ENCODE results near the gene DCAF6.

DCAF6 gene

DNA sequence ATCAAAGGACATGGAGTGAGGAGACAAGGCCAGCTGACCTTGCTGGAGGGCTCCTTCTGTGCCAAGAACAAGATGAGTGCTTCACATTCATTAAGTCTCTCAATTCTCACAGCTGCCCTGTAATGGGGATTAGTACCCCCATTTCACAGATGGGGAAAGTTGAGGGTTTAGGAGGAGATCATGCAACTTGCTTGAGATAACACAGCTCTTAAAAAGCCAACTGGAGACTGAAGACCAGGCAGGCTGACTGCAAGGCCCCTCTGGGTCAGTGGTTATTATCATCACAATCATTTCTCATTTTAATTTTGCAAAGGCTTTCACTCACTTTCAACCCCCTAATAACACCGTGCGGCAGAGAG, 153.5 kb downstream of the DCAF6 start:
- DNase-seq (ENCODE audit: insufficient read length) (no peak), FAIRE-seq (no peak)
- no peak for TF ChIP-seq TAF1 (IDR thresholded peaks at IDR 0.05; ENCODE audit: borderline replicate concordance, low read depth, low read length)
- TF ChIP-seq POLR2AphosphoS5 (IDR thresholded peaks at IDR 0.05; ENCODE audit: low read depth, low read length), result no peak
- TF ChIP-seq POLR2A (IDR thresholded peaks at IDR 0.05; ENCODE audit: low read depth, low read length), result no peak

DNA sequence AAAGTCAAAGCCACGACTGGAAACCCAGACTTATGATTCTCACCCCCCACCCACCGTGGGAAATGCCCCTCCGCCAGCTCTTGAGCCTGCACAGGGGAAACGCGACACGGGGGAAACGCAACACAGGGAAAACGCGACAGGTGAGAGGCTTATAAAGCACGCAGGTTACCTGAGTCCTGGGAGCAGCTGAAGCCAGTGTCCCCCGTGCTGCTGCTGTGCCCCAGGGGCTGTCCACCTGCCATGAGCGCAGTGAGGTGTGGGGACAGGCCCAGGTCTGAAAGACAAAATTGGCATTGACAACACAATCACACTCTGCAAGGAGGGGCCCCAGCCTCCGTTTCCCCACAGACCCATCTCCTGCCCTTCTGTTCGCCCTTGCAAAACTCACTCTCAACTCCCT, 153.9 kb downstream of the DCAF6 start:
- no peak for FAIRE-seq
- DNase-seq (ENCODE audit: insufficient read length), result no peak
- TF ChIP-seq TAF1 (IDR thresholded peaks at IDR 0.05; ENCODE audit: borderline replicate concordance, low read depth, low read length) (no peak), POLR2AphosphoS5 (IDR thresholded peaks at IDR 0.05; ENCODE audit: low read depth, low read length) (no peak), POLR2A (IDR thresholded peaks at IDR 0.05; ENCODE audit: low read depth, low read length) (no peak)

DNA sequence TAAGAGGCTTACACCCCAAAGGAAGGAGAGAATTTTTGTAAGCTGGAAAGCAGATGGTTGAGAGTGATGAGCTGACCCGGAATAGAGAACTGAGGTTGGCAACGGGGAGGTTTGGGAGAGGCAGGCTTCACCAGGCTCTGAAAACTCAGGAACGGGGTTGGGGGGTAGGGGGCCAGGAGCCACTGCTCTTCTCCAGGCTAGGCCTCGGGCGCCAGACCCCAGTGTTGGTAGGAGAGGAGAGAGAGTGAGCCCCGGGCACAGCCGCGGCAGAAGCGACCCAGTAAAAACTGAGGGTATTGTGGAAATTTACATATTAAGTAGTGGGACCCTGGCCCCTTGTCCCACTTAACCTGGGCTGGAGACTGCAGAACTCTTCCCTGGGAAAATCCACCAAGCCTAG, 154.6 kb downstream of the DCAF6 start:
- no peak for FAIRE-seq
- TF ChIP-seq TAF1 (IDR thresholded peaks at IDR 0.05; ENCODE audit: borderline replicate concordance, low read depth, low read length) (no peak), POLR2AphosphoS5 (IDR thresholded peaks at IDR 0.05; ENCODE audit: low read depth, low read length) (no peak), POLR2A (IDR thresholded peaks at IDR 0.05; ENCODE audit: low read depth, low read length) (no peak)
- DNase-seq (ENCODE audit: insufficient read length), result no peak

DNA sequence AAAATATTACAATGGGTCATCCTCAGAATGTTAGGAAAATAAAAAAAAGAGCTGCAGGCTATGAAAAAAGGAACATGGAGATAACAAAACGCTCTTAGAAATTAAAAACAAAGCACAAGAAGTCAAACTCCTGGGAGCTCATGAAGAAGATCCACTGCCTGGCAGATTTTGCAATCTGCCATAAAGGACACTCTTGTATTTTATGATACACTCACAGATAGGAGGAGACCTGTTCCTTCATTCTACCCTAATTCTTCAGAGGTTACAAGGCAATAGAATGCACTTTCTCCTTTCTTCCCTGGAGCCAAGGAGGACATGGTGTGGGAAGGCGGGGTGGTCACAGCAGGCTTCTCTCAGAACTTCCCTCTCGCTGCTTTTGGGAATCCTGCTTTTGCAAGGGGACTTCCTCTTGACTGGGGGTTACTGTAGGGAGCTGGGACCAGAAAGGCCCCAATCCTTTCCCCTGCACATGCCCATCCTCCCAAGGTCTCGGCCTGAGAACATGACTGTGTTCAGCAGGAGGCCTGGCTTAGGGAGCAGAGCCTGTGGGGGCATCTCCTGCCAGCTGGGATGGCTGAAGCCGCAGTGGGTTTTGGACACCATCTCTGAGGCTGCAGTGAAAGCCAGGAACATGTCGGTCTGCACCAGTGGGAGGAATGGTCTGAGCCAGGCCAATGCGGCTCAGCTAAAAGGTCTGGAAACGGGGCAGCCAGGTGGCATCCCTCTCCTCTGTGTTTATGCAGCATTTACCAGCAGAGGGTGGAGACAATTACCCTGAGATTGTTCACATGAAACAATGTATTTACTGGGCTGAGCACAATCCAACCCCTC, 155.5 kb downstream of the DCAF6 start:
- no peak for TF ChIP-seq TAF1 (IDR thresholded peaks at IDR 0.05; ENCODE audit: borderline replicate concordance, low read depth, low read length)
- no peak for TF ChIP-seq POLR2A (IDR thresholded peaks at IDR 0.05; ENCODE audit: low read depth, low read length)
- TF ChIP-seq POLR2AphosphoS5 (IDR thresholded peaks at IDR 0.05; ENCODE audit: low read depth, low read length), result no peak
- DNase-seq (ENCODE audit: insufficient read length), result no peak
- FAIRE-seq, result no peak

DNA sequence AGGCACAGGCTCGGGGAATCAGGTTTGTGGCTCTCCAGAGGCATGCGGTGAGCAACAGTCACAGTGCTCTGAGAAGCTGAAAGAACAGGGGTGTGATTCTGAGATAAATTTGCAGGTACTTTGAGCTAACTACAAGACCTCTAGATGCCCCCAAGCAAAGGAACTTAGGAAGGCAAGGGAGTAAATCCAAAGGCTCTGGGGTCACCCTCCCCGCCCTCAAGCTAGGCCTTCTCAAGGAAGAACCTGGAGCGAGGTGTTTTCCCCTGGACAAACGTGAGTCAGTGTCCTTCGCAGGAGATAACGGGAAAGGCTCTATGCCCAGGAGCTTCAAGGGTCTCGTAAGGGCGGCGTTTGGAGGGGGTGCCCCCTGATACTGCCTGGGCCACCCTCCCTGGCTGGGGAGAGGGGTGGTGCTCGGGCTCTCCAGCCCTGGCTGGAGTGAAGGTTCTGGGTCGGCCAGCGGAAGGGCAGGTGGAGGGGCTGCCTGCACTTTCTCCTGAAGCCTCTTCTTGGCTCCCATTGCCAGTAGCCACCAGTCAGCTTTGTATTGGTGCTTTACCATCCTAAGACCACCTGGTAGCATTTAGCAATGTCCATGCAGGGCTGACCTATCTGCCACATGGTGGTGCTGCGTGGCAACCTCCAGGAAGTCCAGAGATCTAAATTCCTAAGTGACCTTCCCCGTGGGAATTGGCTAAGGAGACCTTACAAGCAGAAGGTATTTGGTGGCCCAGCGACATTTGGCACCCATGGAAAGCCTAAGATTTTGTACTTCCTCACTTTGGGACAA, 156.3 kb downstream of the DCAF6 start:
- DNase-seq (ENCODE audit: insufficient read length) (no peak), FAIRE-seq (no peak)
- no peak for TF ChIP-seq POLR2AphosphoS5 (IDR thresholded peaks at IDR 0.05; ENCODE audit: low read depth, low read length)
- TF ChIP-seq POLR2A (IDR thresholded peaks at IDR 0.05; ENCODE audit: low read depth, low read length), result no peak
- TF ChIP-seq TAF1 (IDR thresholded peaks at IDR 0.05; ENCODE audit: borderline replicate concordance, low read depth, low read length), result no peak

DNA sequence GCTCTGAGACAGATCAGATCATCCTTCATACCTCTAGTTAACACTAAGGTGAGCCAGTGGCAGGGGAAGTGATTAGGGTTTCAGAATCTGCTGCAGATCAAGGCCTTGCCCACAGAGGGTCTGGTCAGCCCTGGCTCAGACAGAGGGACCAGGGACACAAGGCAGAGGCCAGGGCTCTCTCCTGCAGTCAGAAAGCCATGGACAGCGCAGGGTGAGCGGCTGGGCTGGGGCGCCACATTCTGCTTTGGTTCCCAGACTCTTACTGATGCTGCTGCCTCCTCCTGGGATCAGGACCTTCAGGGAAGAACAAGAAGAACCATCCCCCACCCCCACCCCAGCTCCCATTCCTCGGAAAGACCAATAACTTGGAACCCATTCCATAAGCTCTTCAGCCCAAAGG, 157.1 kb downstream of the DCAF6 start:
- TF ChIP-seq POLR2A (IDR thresholded peaks at IDR 0.05; ENCODE audit: low read depth, low read length), result no peak
- no peak for TF ChIP-seq TAF1 (IDR thresholded peaks at IDR 0.05; ENCODE audit: borderline replicate concordance, low read depth, low read length)
- TF ChIP-seq POLR2AphosphoS5 (IDR thresholded peaks at IDR 0.05; ENCODE audit: low read depth, low read length), result no peak
- no peak for FAIRE-seq
- no peak for DNase-seq (ENCODE audit: insufficient read length)

DNA sequence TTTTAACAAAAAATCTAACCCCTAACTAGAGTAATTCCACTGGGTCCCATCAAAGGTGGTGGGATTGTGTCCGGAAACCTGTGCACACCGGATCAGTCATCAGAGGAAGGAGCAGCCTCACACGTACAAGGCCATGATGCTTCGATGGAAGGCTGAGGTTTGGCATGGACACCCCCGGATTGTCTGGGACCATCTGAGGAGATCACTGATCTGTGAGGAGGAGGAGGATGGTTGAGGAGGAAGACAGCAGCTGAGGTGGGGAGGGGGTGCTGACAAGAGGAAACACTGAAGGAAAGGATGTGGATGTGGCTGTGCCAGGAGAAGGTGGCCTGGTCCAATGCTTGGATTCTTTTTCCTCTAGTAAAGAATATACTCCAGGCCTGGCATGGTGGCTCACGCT, 159.0 kb downstream of the DCAF6 start:
- TF ChIP-seq TAF1 (IDR thresholded peaks at IDR 0.05; ENCODE audit: borderline replicate concordance, low read depth, low read length) (no peak), POLR2AphosphoS5 (IDR thresholded peaks at IDR 0.05; ENCODE audit: low read depth, low read length) (no peak), POLR2A (IDR thresholded peaks at IDR 0.05; ENCODE audit: low read depth, low read length) (no peak)
- FAIRE-seq (no peak), DNase-seq (ENCODE audit: insufficient read length) (no peak)

DNA sequence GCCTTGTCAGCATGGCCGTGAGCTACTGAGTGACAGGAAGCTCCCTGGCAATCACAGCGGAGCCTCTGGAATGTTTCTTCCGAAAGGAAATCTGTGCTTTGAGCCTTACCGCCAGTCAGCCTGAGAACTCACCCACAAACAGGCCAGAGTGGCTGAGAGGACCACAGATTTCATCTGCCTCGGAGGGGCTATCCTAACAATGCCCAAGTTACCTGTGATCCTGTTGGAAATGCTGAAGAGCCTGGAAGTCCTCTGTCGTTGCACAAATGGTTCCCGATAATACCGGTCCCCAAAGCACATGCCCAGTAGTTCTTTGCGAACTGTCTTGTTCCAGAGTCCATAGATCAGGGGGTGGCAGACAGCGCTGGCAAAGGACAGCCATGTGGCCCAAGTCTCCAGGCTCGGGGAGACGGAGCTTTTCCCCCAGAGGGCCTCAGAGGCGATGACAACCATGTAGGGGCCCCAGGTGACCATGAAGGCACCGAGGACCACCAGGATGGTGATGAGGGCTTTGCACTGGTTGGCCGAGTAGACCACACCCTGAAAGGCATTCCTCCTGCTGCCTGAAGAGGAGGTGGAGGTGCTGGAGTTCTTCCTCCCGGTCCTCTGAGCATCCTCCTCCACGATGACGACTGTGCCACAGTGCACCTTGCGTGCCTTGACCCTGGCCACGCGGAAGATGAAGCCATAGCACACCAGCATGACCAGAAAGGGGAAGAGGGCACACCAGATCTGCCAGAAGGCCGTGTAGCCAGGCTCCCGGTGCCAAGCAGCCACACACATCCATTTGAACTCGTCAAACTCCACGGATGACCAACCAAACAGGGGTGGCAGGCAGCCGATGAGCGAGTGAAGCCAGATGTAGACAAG, 160.0 kb downstream of the DCAF6 start:
- DNase-seq (ENCODE audit: insufficient read length), result no peak
- TF ChIP-seq POLR2A (IDR thresholded peaks at IDR 0.05; ENCODE audit: low read depth, low read length), result no peak
- TF ChIP-seq TAF1 (IDR thresholded peaks at IDR 0.05; ENCODE audit: borderline replicate concordance, low read depth, low read length), result no peak
- TF ChIP-seq POLR2AphosphoS5 (IDR thresholded peaks at IDR 0.05; ENCODE audit: low read depth, low read length), result no peak
- no peak for FAIRE-seq

DNA sequence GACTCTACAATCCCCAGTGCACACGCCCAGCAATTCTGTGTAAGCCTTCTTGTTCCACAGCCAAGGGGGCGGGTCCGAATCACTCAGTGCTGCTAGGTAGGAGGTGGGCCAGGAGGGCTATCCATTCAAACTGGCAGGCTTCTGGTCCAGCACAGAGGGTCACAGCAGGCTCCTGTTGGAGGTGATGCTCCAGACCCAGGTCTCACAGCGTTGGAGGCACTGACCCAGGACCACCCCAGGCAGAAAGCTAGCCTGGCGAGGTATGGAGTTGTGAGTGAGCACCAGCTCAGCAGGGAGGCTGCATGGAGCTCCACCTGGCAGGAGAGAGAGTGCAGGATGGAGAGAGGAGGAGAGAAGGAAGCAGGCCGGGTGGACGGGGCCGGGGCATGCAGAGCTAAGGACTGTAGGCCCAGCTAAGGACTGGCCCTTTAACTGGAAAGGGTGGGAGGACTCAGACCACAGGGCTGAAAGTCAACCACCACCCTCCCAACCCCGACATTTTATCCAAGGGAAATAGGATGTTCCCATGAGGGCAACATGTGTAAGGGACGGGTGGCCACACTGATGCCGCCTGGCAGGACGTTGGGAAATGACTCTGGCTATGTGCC, 161.5 kb downstream of the DCAF6 start:
- TF ChIP-seq POLR2AphosphoS5 (IDR thresholded peaks at IDR 0.05; ENCODE audit: low read depth, low read length) (no peak), POLR2A (IDR thresholded peaks at IDR 0.05; ENCODE audit: low read depth, low read length) (no peak), TAF1 (IDR thresholded peaks at IDR 0.05; ENCODE audit: borderline replicate concordance, low read depth, low read length) (no peak)
- no peak for FAIRE-seq
- DNase-seq (ENCODE audit: insufficient read length), result no peak

DNA sequence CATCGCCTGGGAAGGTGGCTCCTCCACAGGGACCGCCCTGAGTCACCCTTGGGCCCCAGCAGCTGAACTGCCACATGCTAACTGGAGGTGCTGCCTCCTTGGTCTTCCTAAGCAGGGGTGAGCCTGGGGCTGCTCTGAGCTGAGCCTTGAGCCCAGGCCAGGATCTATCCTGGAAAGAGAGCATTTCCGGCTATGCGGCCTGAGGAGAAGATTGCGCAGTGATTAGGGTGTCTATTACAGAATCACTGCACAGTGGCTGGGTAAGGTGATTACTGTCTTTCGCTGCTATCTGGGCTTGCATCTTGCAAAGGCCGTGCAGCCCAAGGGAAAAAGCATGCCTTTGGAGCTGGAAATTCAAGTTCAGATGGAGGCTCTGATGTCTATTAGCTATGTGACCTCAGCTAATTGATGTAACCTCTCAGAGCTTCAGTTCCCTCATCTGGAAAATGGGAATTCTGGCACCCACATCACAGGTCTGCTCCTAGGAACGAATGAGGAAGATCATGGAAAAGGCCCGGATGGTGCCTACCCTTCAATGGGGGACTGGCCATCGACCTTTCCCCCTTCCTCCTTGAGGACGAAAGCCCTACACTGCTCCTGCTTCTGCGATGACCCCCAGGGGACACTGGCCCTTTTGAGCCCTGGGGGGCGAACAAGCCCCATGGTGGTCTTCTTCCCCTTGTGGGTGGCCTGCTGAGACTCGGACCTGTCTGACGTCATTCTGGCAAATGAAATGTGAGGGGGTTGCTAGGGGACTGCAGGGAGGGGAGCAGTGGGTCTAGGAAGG, 162.2 kb downstream of the DCAF6 start:
- DNase-seq (ENCODE audit: insufficient read length), result no peak
- TF ChIP-seq POLR2AphosphoS5 (IDR thresholded peaks at IDR 0.05; ENCODE audit: low read depth, low read length) (no peak), POLR2A (IDR thresholded peaks at IDR 0.05; ENCODE audit: low read depth, low read length) (no peak)
- no peak for FAIRE-seq
